ENCODE measurements around the gene ZNF280B. TPM values are rescaled to one million over a fixed set of nuclear protein-coding genes. Genes with fewer than 3 reads are reported as not detected.

ZNF280B gene
- total and polyA plus RNA-seq, 9 of the 15 experiments (the other 6 are each of a cell fraction or from before 2014, with no cell fraction given) = 7.7 to 29.9 (median 20.0) TPM

DNA sequence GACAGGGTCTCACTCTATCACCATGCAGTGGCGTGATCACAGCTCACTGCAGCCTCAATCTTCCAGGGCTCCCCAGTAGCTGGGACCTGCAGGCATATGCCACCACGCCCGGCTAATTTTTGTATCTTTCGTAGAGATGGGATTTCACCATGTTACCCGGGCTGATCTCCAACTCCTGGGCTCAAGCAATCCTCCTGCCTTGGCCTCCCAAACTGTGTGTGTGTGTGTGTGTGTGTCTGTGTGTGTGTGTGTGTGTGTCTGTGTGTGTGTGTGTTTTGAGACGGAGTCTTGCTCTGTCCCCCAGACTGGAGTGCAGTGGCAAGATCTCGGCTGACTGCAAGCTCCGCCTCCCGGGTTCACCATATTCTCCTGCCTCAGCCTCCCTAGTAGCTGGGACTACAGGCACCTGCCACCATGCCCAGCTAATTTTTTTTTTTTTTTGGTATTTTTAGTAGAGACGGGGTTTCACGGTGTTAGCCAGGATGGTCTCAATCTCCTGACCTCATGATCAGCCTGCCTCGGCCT, 24.1 kb upstream of the ZNF280B start (continued):
- 0 out of 4 replicates have a peak, but pooled peaks of 1 of the 2 experiments have one; percentile 15 for TF ChIP-seq MLLT1 (IDR thresholded peaks at IDR 0.05)
- TF ChIP-seq ZNF668 (CRISPR knock-in tag; IDR thresholded peaks at IDR 0.05) = 0 out of 2 replicates have a peak, but pooled peaks have one; percentile 20
- TF ChIP-seq ETV5 (CRISPR knock-in tag; IDR thresholded peaks at IDR 0.05; ENCODE audit: low read depth) = 0 out of 2 replicates have a peak, but pooled peaks have one; percentile 20
- TF ChIP-seq GABPB2 (CRISPR knock-in tag; conservative IDR thresholded peaks at IDR 0.05) = peak; percentile 78
- peak; percentile 92 for TF ChIP-seq ELF4 (CRISPR knock-in tag; IDR thresholded peaks at IDR 0.05)
- TF ChIP-seq, protein P1, sequence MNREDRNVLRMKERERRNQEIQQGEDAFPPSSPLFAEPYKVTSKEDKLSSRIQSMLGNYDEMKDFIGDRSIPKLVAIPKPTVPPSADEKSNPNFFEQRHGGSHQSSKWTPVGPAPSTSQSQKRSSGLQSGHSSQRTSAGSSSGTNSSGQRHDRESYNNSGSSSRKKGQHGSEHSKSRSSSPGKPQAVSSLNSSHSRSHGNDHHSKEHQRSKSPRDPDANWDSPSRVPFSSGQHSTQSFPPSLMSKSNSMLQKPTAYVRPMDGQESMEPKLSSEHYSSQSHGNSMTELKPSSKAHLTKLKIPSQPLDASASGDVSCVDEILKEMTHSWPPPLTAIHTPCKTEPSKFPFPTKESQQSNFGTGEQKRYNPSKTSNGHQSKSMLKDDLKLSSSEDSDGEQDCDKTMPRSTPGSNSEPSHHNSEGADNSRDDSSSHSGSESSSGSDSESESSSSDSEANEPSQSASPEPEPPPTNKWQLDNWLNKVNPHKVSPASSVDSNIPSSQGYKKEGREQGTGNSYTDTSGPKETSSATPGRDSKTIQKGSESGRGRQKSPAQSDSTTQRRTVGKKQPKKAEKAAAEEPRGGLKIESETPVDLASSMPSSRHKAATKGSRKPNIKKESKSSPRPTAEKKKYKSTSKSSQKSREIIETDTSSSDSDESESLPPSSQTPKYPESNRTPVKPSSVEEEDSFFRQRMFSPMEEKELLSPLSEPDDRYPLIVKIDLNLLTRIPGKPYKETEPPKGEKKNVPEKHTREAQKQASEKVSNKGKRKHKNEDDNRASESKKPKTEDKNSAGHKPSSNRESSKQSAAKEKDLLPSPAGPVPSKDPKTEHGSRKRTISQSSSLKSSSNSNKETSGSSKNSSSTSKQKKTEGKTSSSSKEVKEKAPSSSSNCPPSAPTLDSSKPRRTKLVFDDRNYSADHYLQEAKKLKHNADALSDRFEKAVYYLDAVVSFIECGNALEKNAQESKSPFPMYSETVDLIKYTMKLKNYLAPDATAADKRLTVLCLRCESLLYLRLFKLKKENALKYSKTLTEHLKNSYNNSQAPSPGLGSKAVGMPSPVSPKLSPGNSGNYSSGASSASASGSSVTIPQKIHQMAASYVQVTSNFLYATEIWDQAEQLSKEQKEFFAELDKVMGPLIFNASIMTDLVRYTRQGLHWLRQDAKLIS (CRISPR knock-in tag; IDR thresholded peaks at IDR 0.05) = 0 out of 2 replicates have a peak, but pooled peaks have one; percentile 39
- peak; percentile 30; the same call in 1 of the 2 replicates for TF ChIP-seq USF1 (CRISPR knock-in tag; IDR thresholded peaks at IDR 0.05)
- TF ChIP-seq HBP1 (CRISPR knock-in tag; IDR thresholded peaks at IDR 0.05) = peak; percentile 89
- peak; percentile 93 for TF ChIP-seq THRB (CRISPR knock-in tag; conservative IDR thresholded peaks at IDR 0.05)

All from K562 (cell line).